Stimulated activated CD8-positive, alpha-beta memory T cell treated with anti-CD3 and anti-CD28 coated beads, Interleukin-4, amount 100 ng/mL, for 48 hours (primary cell): Measurements from ENCODE around the gene DPP6.

Experiments
- DNase-seq: peaks from one replicate; pipeline ENCODE4 v3.0.0-alpha.2; 2020

Gene DPP6

DNA sequence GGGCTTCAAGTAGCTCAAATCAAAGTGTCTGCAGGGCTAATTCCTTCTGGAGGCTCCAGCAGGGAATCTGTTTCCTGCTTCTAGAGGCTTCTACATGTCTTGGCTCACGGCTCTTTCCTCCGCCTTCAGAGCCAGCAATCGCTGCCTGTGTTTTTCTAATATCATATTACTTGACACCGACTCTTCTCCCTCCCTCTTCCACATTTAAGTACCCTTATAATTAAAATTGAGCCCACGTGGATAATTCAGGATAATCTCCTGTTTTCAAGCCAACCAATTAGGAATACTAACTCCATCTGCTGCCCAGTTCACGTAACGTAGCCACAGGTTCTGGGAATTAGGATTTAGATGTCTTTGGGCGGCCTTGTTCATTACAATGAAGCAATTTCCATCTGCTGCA lies 372.2 kb downstream of the DPP6 start:
- DNase-seq = no peak

DNA sequence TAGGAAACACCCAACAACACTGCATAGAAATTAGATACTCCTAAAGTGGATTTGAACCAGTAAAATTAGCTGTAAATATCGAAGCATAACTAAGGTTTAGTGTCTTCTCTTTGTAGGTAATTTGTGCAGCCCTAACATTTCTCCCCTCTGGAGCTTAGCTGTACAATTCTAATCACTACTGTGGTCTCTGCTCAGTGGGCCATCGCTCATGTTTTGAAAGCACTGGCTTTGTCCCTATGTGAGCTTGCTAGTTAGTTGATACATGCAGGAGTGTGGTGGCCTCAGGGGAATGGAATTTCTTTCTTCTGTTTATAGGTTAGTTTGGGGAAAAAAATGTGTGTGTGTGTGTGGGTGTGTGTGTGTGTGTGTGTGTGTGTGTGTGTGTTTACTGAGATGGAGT lies 373.1 kb downstream of the DPP6 start:
- no peak for DNase-seq

DNA sequence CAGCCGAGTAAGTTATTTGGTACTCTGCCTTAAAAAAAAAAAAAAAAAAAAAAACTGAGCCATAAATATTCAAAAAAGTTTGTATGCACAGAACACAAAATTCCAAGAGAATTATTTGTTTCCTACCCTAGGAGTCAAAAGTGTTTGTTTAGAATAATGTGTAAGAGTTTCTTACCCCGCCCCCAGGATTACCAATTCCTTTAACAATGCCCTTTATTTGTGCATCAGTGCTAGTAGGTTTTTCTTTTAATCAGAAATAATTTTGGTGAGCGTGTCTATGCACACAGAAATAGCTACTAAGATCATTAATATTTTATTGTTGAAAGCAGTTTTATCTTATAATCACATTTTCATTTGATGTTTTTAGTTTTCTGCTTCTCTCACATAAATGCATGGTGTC lies 374.6 kb downstream of the DPP6 start:
- DNase-seq = no peak

DNA sequence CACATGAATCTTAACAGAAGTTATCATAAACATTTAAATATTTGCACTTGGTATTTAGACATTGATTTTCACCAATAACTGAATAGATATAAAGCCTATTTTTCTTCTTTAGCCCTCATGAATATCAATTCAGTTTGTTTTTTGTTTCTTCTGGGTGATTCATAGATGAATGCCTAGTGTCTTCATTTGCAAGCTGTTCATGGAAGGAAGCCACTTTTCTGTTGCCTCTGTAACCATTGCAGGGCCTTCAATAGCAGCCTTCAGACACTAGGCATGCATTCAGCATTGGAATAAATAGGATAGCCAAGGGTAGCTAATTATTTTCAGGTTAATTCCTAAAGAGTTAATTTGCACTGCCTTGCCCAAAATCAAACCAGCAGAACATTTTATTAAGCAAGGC lies 375.3 kb downstream of the DPP6 start:
- DNase-seq = no peak

DNA sequence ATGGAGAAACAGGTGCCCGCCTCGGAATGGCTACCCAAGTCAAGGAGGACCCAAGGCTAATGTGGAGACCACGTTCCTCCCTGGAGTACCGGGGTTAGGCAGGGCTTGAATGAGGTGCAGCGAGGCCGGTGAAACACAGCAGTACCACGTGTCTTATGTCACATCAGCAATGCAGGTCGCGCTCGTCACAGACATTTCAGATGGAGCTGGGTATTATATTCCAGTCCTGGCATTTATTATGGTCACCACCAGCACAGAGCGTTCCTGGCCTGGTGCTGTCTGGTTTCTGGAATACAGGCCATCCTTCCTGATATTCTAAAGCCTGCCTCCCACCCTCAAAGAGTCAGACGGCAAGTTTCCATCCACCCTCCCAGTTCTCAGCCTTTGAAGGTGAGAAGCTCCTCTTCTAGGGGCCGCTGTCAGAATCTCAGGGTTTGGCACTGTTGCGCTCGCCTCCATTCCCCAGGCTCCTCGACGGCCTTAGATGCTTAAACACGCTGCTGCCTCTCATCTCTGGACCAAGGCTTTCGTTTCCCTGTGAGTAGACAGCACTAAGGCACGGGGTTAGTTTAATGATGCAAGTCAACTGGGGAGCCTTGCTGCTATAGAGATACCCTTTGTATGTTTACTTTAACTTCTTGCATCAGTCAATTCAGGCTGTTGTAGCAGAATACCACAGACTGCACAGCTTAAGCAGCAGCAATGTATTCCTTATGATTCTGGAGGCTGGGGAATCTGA lies 377.6 kb downstream of the DPP6 start:
- no peak for DNase-seq

DNA sequence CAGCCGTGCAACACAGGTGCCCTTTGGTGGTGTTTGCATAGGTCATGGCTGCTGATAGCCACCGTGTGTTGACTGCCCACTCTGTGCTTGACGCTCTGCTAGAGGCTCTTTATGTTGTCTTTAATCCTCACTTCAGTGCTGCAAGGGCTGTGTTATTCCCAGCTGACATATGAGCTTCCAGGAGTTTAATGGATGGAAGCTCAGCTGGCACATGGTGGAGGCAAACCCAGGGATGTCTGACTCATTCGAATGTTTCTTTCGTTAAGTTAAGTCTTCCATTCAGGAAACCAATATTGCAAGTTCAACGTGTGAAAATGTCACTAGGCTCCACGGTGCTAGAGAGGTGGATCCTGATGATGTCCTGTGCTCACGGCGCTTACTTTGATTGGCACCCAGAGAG lies 378.4 kb downstream of the DPP6 start:
- no peak for DNase-seq

DNA sequence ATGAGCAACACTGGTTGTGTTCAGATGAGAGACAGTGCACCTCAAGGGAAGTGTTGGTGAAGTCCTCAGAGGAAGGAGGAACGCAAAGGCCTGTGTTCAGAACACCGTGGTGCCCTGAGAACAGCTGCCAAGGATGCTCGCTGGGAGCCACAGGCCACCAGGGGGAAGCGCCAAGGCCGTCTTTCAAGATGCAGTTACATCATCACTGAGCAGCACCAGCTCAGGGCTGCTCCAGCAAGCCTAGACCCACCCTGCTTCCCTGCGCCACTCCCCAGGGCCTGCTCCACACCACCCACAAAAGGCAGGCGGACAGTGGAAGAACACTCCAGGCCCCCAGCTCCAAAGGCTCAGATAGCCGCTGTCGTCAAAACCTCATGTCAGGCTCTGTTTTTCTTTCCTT lies 378.8 kb downstream of the DPP6 start:
- DNase-seq = no peak

DNA sequence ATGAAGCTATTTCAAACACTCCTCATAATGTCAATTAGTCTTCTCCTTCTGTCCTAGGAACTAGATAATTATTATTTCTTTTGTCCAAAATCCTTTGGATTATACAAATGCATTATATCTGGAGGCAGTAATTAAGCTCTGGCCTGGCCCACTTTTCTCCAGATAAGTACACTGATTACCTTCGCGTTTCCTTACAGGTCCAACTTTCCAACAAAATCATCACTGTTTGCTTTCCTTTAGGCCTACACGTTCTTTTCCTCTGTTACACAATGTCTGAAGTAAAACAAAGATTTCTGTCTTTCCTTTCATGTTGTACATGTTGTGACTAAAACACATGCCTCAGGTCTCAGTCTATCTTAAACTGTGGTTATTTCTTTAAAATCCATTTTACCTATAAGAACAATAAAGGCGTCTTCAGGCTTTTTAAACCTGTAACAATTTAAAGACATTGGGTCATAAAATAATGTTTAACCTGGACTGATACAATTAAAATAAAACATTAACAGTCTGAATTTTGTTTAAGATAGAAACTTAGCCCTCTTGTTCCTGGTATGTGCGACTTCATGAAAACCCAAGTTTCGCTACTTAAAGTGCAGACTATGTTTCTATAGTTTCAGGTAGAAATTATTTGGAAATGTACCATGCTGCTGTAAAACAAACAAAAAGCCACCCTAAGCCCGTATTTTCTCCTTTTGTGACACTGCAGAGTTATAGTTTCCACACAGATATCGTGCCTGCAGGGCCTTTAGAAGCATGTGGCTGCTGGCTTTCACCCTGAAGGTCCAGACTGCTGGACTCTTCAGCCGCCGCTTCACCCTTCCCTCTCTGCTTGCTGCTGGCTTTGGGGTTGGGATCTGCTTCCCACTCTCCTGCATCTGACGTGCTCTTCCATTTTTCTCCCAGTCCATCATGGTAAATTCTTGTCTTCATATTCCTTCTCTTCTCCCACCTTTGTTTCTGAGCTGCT lies 381.7 kb downstream of the DPP6 start:
- DNase-seq = no peak

DNA sequence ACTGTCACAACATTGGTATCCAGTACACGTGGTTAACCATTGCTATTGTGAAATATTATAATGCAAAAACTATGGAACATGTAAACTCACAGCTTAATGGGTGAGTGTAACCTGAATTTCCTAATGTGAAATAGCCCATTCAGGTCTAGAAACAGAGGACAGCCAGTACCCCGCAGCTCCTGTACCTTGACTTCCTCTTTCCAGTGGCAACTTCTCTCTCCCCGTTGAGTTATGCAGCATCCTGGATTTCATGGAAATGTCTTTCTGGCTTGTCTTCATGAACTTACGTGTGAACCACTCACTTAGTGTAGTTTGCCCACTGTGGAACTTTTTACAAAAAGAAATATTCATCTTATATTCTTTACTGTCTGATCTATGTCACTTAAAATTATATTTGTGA lies 384.4 kb downstream of the DPP6 start:
- no peak for DNase-seq

DNA sequence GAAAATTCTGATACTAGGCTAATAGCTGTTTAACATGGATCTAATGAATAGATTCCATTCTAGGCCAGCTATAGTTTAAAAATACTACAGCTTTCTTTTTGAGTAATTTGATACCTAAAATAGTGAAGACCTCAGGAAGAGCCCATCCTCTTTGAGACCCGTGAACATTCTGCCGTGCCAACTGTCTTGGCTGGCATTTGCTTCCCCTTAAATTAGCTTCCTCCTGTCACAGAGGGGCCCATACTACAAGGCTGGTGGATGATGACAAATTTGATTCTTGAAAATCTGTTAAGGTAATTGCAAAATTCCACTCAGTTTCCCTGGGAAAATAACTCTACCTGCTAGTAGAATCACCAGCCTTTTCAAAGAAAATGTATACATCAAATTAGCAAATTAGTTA lies 385.0 kb downstream of the DPP6 start:
- DNase-seq = no peak

DNA sequence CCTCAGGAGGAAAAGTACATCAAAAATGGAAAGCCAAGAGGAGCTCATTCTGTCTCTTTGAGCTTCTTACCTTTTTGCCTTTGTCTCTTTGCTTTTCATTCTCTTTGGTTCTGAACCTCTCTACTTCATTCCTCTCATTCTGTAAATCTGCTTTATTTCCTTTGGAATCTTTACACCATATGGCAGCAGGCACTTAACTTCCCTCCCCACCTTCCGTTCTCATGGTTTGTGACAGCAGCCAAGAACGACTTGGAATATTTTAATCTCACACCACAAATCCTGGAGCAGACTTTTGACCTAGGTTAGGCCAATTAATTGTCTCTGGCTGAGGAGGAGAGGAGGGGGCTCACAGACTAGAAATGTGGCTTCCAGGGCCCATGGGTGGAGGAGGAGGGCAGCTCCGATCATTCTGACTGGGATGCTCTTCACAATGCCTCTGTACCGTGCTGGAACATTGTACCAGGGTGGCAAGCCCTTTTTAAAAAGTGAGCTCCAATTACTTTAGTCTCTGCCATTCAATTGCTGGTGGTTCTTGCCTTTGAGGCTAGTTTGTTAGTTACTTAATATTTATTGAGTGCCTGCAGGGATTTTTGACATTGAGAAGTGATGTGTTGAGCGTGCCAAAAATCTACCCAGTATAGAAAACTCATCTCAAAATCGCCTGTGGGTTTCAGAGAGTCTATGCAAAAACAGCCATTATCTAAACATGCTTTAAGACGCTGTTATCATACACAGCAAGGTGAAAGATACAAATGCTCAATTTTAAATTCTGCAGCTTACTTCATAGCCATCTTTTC lies 386.6 kb downstream of the DPP6 start:
- no peak for DNase-seq

DNA sequence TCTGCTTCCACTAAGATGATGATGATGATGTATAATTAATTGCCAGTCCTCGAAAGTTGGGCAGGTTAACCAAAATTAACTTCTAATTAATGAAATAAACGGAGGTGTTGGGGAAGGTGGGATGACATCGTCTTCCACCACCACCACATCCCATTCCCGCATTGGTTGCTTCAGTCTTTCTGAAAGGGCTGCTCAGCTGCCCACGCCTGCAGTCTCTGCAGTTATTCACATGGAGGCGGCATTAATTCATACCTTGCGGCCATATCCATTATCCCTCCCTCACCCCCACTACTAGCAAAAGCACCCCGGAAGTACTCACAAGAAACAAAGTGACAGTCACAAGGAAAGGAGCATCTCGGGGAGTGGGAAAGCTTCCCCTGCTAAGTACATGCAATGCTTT lies 387.9 kb downstream of the DPP6 start:
- DNase-seq = no peak

DNA sequence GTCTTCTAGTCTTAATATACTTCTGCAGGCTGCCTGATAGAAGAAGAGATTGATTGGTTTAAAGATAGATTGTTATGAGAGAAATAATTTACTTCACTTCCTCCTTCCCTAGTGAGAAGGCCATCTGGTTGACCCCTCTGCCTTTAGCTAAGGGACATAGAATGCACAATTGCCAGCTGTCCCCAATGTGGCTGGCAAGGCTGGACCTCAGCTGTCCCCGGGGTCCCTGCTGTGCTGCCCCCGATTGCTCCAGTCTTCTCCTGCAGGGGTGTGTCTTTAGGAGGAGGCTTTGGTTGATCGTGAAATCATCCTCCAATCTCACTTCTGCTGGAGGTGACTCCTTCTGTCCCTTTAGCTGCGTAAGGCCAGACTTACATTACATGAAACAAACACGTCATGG lies 388.5 kb downstream of the DPP6 start:
- no peak for DNase-seq

DNA sequence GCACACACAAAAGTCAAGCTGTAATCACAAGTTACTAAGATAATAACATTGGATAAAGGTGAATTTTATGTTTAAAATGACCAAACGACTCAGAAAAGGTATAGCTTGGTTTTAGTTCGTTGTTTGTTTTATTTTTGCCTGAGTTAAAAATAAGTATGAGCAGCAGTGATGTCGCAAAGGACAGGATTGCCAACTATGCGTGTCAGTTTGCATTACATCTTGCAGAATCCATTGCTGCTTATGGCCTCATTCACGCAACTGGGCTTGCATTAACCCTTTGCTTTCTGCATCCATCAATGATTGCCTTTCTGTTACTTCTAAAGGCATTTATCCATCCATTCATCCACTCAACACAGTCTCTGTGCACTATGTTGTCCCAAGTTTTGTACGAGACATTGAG lies 389.6 kb downstream of the DPP6 start:
- no peak for DNase-seq

DNA sequence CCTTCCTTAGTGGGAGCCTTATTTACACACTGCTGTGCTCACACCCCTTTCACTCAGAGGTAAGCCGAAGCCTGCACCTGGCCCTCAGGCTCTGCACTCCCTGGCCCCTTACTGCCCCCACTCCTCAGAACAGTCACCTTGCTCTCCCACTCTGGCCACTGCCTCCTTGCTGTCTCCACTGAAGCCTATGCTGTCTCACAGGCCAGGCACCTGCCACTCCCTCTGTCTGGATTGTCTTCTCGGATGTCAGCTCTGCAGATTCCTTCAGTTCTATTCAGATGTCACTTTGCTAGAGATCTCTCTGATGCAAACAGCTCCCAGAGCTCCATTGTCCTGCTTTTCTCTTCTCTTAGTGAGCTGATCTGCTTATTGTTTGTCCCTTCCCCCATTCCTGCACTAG lies 390.7 kb downstream of the DPP6 start:
- no peak for DNase-seq

DNA sequence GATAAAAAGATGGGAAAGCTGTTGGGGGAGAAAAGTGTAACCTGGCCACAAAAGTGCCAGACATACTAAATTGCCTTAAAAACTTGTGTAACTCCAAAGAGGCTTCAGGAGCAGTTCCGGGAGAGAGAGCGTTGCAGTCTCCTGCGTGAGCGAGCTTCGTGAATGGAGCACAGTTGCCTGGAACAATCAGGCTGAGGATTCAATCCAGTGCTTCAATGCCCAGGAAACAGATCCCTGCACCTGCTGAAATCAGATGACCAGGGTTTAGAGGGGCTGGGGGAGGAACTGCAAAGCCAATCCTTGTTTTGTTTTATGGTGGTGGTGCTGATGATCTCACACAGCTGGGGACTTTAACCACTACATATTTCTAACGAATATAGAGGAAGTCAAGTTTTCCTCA lies 398.3 kb downstream of the DPP6 start:
- DNase-seq = no peak

DNA sequence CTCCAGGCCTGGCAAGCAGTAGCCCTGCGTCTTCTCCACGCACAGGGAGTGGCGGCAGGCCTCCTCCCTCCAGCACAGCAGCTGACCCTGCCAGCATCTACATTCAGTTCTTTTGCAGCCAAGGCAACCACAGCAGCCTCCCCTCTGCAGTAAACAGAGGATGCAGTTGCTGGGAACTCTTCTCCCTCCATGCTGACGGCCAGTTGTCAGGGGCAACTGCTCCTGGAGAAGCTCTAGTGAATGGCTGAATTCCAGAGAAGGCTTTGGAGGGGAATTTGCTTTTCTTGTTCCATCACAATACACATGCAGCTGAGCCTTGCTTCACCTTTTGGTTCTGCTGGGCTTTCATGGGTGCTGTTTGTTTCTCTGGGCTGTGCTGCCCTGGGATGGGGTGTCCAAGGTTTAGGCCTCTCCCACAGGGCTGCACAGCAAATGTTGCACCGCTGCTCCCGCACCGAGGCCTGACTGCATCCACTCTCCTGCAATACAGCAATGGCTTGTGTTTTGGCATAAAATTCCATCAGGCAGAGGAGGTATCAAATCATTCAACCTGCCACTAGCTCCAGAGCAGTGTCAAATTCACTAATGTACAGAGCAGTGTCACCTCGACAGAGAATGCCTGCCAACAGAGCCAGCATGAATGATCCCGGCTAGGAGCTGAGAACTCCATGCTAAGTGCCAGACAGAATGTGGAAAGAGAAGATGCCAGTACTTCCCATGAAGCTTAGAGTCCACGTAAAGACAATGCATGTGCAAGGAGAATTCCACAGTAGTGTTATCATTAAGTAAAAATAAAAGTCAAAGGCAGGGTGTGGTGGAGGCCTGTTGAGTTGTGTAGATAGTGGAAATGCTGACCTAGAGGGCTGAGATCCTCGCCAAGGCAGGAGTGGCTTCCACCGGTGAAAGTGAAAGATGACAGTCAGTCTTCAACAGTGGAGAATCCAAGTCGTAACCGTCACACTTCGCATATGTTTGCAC lies 399.6 kb downstream of the DPP6 start:
- DNase-seq = no peak

DNA sequence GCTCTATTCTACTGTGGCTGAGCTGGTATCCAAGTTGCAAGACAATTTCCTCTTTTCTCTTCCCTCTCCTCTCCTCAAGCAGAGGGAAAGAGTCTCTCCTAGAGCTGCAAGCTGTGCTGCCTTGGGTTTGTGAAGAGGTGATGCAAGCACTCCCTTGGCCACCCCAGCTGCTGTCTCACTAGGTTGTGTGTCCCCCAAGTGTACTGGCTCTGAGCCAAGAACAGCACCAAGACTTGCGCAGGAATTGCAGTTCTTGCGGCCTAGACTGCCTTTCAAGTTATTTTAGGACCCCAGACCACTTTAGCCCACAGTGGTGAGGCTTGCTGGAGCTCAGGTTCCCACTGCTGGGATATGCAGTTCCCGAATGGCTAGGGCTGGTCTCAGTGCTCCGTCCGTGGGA lies 411.6 kb downstream of the DPP6 start:
- no peak for DNase-seq

DNA sequence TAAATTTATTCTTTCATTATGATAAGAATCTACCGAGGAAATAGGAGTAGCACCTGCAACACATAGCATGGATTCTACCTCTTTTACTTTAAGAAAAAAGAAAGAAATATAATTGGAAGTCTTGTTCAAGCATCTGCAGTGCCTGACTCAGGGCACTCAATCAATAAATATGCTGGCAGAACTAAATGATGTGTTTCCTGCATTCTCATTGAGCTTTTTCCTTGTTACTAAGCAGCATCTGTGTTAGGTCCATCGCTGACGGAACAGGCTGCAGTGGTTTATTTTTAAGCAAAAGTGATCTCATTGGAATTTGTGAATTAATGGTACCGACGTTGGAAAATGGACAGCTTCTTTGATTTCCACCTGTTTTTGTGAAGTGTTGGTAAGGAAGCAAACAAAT lies 417.5 kb downstream of the DPP6 start:
- no peak for DNase-seq

DNA sequence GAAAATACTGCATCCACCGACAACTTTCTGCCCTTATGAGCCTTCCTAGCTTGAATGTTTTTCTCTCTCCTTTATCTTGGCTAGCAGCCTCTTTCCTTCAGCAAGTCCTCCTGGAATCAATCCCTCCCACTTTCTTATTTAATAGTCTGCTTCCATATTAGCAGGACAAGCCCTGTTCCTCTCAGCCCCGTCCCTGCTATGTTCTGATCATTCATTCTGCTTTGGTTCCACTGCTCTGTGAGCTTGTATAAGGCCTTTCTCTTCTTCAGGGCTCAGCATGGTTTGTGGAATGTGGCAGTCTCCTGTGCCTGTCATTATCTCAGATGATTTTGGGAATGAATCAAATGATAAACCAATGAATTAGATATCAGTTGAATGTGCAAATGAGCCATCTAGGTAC lies 420.1 kb downstream of the DPP6 start:
- DNase-seq = no peak

DNA sequence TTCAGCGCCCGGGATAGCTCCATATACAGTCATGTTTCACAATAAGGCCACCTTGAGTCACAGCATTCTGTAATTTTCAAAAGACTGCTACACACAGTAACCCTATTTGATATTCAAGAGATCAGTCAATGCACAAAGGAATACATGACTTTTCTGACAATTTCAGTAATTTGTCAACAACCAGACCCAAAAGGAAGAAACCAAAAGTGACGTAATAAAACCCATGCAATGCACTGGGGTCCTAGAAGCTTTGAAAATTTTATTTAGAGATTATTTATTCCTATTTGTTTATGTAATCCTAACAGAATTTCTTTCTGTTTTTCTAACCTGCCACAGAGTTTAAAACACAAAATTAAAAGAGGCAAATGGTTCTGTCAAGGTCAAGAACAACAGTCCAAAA lies 421.2 kb downstream of the DPP6 start:
- DNase-seq = no peak

DNA sequence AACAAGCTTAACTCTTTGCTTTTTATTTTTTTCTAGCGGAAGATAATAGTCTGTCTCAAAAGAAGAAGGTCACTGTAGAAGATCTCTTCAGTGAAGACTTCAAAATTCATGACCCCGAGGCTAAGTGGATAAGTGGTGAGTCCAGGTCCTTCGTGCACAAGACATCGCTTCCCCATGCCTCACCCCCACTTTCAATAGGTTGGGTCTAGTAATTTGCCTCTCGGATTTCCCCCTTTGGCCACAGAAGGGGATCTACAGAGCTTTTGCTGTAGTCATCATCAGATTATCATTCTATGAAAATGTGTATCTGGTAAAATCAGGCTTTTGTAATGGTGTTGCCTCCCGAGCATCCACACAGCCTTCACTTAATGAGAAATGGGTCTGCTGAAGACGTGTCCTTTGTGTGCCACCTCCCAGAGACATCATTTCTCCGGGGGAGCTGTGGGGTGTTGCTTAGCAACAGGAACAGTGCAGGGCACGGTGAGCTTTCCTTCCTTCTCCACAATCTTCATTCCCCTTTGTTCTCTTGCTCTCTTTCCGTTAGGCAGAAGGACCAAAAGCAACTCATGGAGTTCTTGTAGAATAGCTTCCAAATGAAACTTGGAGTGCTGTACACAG lies 422.8 kb downstream of the DPP6 start:
- DNase-seq = no peak
